Trophoblast cell (in vitro differentiated cells and primary cell): ENCODE measurements around the gene EGFR.

Experiments used
- DNase-seq, 2 donors: peaks; one replicate each; pipeline ENCODE4 v3.0.0-alpha.2; 2016
- H2AFZ ChIP-seq: 2 replicates; pipeline ENCODE4 v1.6.1; 2013; ENCODE audit warnings: low read length, moderate library complexity, mild to moderate bottlenecking; ENCODE audit not compliant: insufficient read depth, poor library complexity
- H2AK5ac ChIP-seq: 2 replicates; pipeline ENCODE4 v1.6.1; 2013; ENCODE audit warnings: mild to moderate bottlenecking, low read length
- H2BK120ac ChIP-seq: 2 replicates; pipeline ENCODE4 v1.6.1; 2013; ENCODE audit warnings: low read length, mild to moderate bottlenecking, moderate library complexity; ENCODE audit not compliant: insufficient read depth, poor library complexity
- H2BK12ac ChIP-seq: 2 replicates; pipeline ENCODE4 v1.6.1; 2013; ENCODE audit warnings: mild to moderate bottlenecking, low read length, moderate library complexity
- H2BK5ac ChIP-seq: 2 replicates; pipeline ENCODE4 v1.6.1; 2013; ENCODE audit warnings: low read length, low read depth, moderate library complexity, mild to moderate bottlenecking; ENCODE audit not compliant: poor library complexity
- H3K14ac ChIP-seq: 2 replicates; pipeline ENCODE4 v1.6.1; 2013; ENCODE audit warnings: mild to moderate bottlenecking, low read length
- H3K18ac ChIP-seq: 2 replicates; pipeline ENCODE4 v1.6.1; 2013; ENCODE audit warnings: mild to moderate bottlenecking, low read length
- H3K23ac ChIP-seq: 2 replicates; pipeline ENCODE4 v1.6.1; 2013; ENCODE audit warnings: low read length
- H3K27ac ChIP-seq: 2 replicates; pipeline ENCODE4 v1.5.1; 2013; ENCODE audit warnings: low read depth, mild to moderate bottlenecking, inconsistent platforms, low read length, moderate library complexity
- H3K27me3 ChIP-seq: 2 replicates; pipeline ENCODE4 v1.6.1; 2013; ENCODE audit warnings: inconsistent platforms, mild to moderate bottlenecking, low read length, moderate library complexity; ENCODE audit not compliant: insufficient read depth
- H3K36me3 ChIP-seq, 2 experiments: 1 replicate in 1 of 2; 2 replicates in 1 of 2; pipeline ENCODE4 v1.6.1; 2013; ENCODE audit warnings: low read length in 2 of 2, mild to moderate bottlenecking in 2 of 2, moderate library complexity in 1 of 2; ENCODE audit not compliant: insufficient read depth in 2 of 2, control insufficient read depth in 1 of 2
- H3K4ac ChIP-seq: 2 replicates; pipeline ENCODE4 v1.6.1; 2013; ENCODE audit warnings: low read depth, mild to moderate bottlenecking, low read length, moderate library complexity
- H3K4me1 ChIP-seq, 2 experiments: 1 replicate in 1 of 2; 2 replicates in 1 of 2; pipeline ENCODE4 v1.6.1; 2013; ENCODE audit warnings: low read length in 2 of 2, mild to moderate bottlenecking in 2 of 2, moderate library complexity in 1 of 2; ENCODE audit not compliant: insufficient read depth in 2 of 2, control insufficient read depth in 1 of 2
- H3K4me2 ChIP-seq: 2 replicates; pipeline ENCODE4 v1.6.1; 2013; ENCODE audit warnings: inconsistent platforms, mild to moderate bottlenecking, low read length, moderate library complexity
- H3K4me3 ChIP-seq: 2 replicates; pipeline ENCODE4 v1.5.1; 2013; ENCODE audit warnings: mild to moderate bottlenecking, low read depth, low read length, inconsistent platforms
- H3K79me1 ChIP-seq: one replicate; pipeline ENCODE4 v1.6.1; 2013; ENCODE audit warnings: low read length
- H3K79me2 ChIP-seq: 2 replicates; pipeline ENCODE4 v1.6.1; 2013; ENCODE audit warnings: low read length, mild to moderate bottlenecking; ENCODE audit not compliant: control insufficient read depth, insufficient read depth, poor library complexity
- H3K9ac ChIP-seq: 2 replicates; pipeline ENCODE4 v1.6.1; 2013; ENCODE audit warnings: mild to moderate bottlenecking, low read length
- H3K9me3 ChIP-seq: 2 replicates; pipeline ENCODE4 v1.6.1; 2013; ENCODE audit warnings: low read depth, mild to moderate bottlenecking, control low read depth, inconsistent platforms, low read length; ENCODE audit not compliant: insufficient read depth
- H4K12ac ChIP-seq: 2 replicates; pipeline ENCODE4 v1.6.1; 2013; ENCODE audit warnings: low read depth, mild to moderate bottlenecking, low read length, moderate library complexity
- H4K8ac ChIP-seq: 2 replicates; pipeline ENCODE4 v1.6.1; 2013; ENCODE audit warnings: low read depth, mild to moderate bottlenecking, low read length, moderate library complexity
- H4K91ac ChIP-seq: one replicate; pipeline ENCODE4 v1.6.1; 2013; ENCODE audit warnings: low read depth, mild to moderate bottlenecking, low read length, moderate library complexity
- WGBS: extraction: QIAGEN DNeasy Blood & Tissue Kit; methylation state at CpG from one replicate; pipeline ENCODE4 v1.1.7; 2013; ENCODE audit warnings: missing lambda C conversion rate; ENCODE audit not compliant: insufficient read length, insufficient coverage; ENCODE audit errors: extremely low coverage; 5-methylcytosine and 5-hydroxymethylcytosine counted together

Gene EGFR

GRCh38 chr7:54992871-54993475, 25.8 kb upstream of the EGFR start:
- no peak overlapping the region for H3K4me2 ChIP-seq
- WGBS, result no CpG with 5 or more reads among the region's 4 CpGs

GRCh38 chr7:54995166-54995565, 23.7 kb upstream of the EGFR start:
- Histone ChIP-seq H2BK12ac (no peak overlapping the region), H3K14ac (no peak overlapping the region), H3K18ac (no peak overlapping the region), H3K23ac (no peak overlapping the region), H3K9ac (no peak overlapping the region), H2AK5ac (no peak overlapping the region), H2AFZ (no peak overlapping the region), H3K27me3 (no peaks in the 10 kb centered on the region), H3K79me2 (no peaks in the 10 kb centered on the region), H4K91ac (no peak overlapping the region), H3K79me1 (no peaks in the 10 kb centered on the region), H4K8ac (no peak overlapping the region), H3K4ac (no peak overlapping the region), H3K27ac (no peak overlapping the region), H3K4me1 (no peaks in the 10 kb centered on the region), H2BK120ac (no peak overlapping the region), H3K4me3 (no peak overlapping the region), H3K36me3 (no peaks in the 10 kb centered on the region), H3K4me2 (no peak overlapping the region), H2BK5ac (no peak overlapping the region), H4K12ac (no peak overlapping the region), H3K9me3 (no peaks in the 10 kb centered on the region)
- no peak for DNase-seq
- no CpG with 5 or more reads among the region's 5 CpGs for WGBS

More at GRCh38 chr7:54992871-54993475, 25.8 kb upstream of the EGFR start:
- Histone ChIP-seq H3K9ac (no peak overlapping the region), H3K23ac (no peak overlapping the region), H2AFZ (no peak overlapping the region), H2BK12ac (no peak overlapping the region), H2AK5ac (no peak overlapping the region), H4K8ac (no peak overlapping the region), H3K27ac (no peak overlapping the region), H3K4ac (no peak overlapping the region), H3K9me3 (no peaks in the 10 kb centered on the region), H3K4me3 (no peak overlapping the region), H3K79me1 (no peaks in the 10 kb centered on the region), H4K91ac (no peak overlapping the region), H3K36me3 (no peaks in the 10 kb centered on the region), H4K12ac (no peak overlapping the region), H3K18ac (no peak overlapping the region), H2BK120ac (no peak overlapping the region), H3K27me3 (no peaks in the 10 kb centered on the region), H3K4me1 (no peaks in the 10 kb centered on the region), H3K79me2 (no peaks in the 10 kb centered on the region), H2BK5ac (no peak overlapping the region), H3K14ac (no peak overlapping the region)
- DNase-seq, result no peak

- H2AK5ac ChIP-seq, result no peak overlapping the region
Observed at GRCh38 chr7:54995610-54996363, 23.0 kb upstream of the EGFR start.

GRCh38 chr7:54996391-54996790, 22.4 kb upstream of the EGFR start:
- no peak overlapping the region for H3K4me3 ChIP-seq
- H4K8ac ChIP-seq, result no peak overlapping the region
- no peak overlapping the region for H4K12ac ChIP-seq
- H3K27me3 ChIP-seq, result no peaks in the 10 kb centered on the region
- no peaks in the 10 kb centered on the region for H3K9me3 ChIP-seq
- H3K18ac ChIP-seq, result no peak overlapping the region
- H3K36me3 ChIP-seq, result no peaks in the 10 kb centered on the region
- no peak overlapping the region for H3K14ac ChIP-seq
- no peak for DNase-seq
- no peak overlapping the region for H3K23ac ChIP-seq
- no peaks in the 10 kb centered on the region for H3K79me2 ChIP-seq
- no peak overlapping the region for H2BK120ac ChIP-seq
- no peak overlapping the region for H3K27ac ChIP-seq
- no peak overlapping the region for H3K4ac ChIP-seq
- no peak overlapping the region for H3K9ac ChIP-seq
- H3K4me1 ChIP-seq, result no peaks in the 10 kb centered on the region
- H2AFZ ChIP-seq, result no peak overlapping the region
- H2AK5ac ChIP-seq, result no peak overlapping the region
- H2BK5ac ChIP-seq, result no peak overlapping the region
- no peak overlapping the region for H3K4me2 ChIP-seq
- H3K79me1 ChIP-seq, result no peaks in the 10 kb centered on the region
- no peak overlapping the region for H4K91ac ChIP-seq
- no peak overlapping the region for H2BK12ac ChIP-seq

More at GRCh38 chr7:54995610-54996363, 23.0 kb upstream of the EGFR start:
- Histone ChIP-seq H4K8ac (no peak overlapping the region), H4K12ac (no peak overlapping the region), H3K27me3 (no peaks in the 10 kb centered on the region), H2BK12ac (no peak overlapping the region), H2AFZ (no peak overlapping the region), H3K4me2 (no peak overlapping the region), H3K14ac (no peak overlapping the region), H2BK5ac (no peak overlapping the region), H3K79me2 (no peaks in the 10 kb centered on the region), H3K27ac (no peak overlapping the region), H3K79me1 (no peaks in the 10 kb centered on the region), H3K4ac (no peak overlapping the region), H3K23ac (no peak overlapping the region), H3K36me3 (no peaks in the 10 kb centered on the region), H3K18ac (no peak overlapping the region), H3K4me1 (no peaks in the 10 kb centered on the region), H4K91ac (no peak overlapping the region), H3K9ac (no peak overlapping the region), H2BK120ac (no peak overlapping the region), H3K4me3 (no peak overlapping the region), H3K9me3 (no peaks in the 10 kb centered on the region)
- no CpG with 5 or more reads among the region's 5 CpGs for WGBS
- peak in 1 of 2 donors; percentile 65 for DNase-seq
